ENCODE results near the gene CDCA7L. TPM values are rescaled to one million over a fixed set of nuclear protein-coding genes. Genes with fewer than 3 reads are reported as not detected.

CDCA7L gene
- 61.6 and 63.7 TPM in 2 replicates for total RNA-seq

GRCh38 chr7:21945454-21946221, at the start of gene CDCA7L:
CDCA7L (minus strand) TSS chr7:21945899; CDS start chr7:21945804, 95 bp downstream.
- intact Hi-C loops (cut with micrococcal nuclease) = loop anchor here (1.0 to 5.0 kb wide), 4 partner anchors 47 to 518 kb away; no protein-coding TSS in a partner anchor

- intact Hi-C loops (cut with micrococcal nuclease) = no loop called here
These were observed 40.4 kb upstream of the CDCA7L start for GRCh38 chr7:21986096-21986495.

- intact Hi-C loops (cut with micrococcal nuclease) = no loop called here
These were observed 38.3 kb upstream of the CDCA7L start for GRCh38 chr7:21984042-21984441.

- intact Hi-C loops (cut with micrococcal nuclease) = no loop called here
These were observed 37.4 kb upstream of the CDCA7L start for GRCh38 chr7:21983056-21983455.

GRCh38 chr7:21981524-21981923, 35.8 kb upstream of the CDCA7L start:
- intact Hi-C loops (cut with micrococcal nuclease) = no loop called here

- intact Hi-C loops (cut with micrococcal nuclease) = no loop called here
These were observed 35.3 kb upstream of the CDCA7L start for GRCh38 chr7:21980926-21981500.

GRCh38 chr7:21972397-21972784, 26.7 kb upstream of the CDCA7L start:
- intact Hi-C loops (cut with micrococcal nuclease) = no loop called here

GRCh38 chr7:21971780-21972396, 26.2 kb upstream of the CDCA7L start:
- intact Hi-C loops (cut with micrococcal nuclease) = no loop called here

GRCh38 chr7:21969822-21970221, 24.1 kb upstream of the CDCA7L start:
- intact Hi-C loops (cut with micrococcal nuclease) = no loop called here

- intact Hi-C loops (cut with micrococcal nuclease) = no loop called here
These were observed 21.9 kb upstream of the CDCA7L start for GRCh38 chr7:21967598-21968003.

GRCh38 chr7:21966271-21966670, 20.6 kb upstream of the CDCA7L start:
- intact Hi-C loops (cut with micrococcal nuclease) = no loop called here

- intact Hi-C loops (cut with micrococcal nuclease) = no loop called here
These were observed 19.6 kb upstream of the CDCA7L start for GRCh38 chr7:21965291-21965690.

- intact Hi-C loops (cut with micrococcal nuclease) = no loop called here
These were observed 17.0 kb upstream of the CDCA7L start for GRCh38 chr7:21962677-21963076.

- intact Hi-C loops (cut with micrococcal nuclease) = no loop called here
These were observed 15.2 kb upstream of the CDCA7L start for GRCh38 chr7:21960922-21961321.

- intact Hi-C loops (cut with micrococcal nuclease) = no loop called here
These were observed 13.7 kb upstream of the CDCA7L start for GRCh38 chr7:21959387-21959776.

GRCh38 chr7:21953781-21954180, 8.1 kb upstream of the CDCA7L start:
- intact Hi-C loops (cut with micrococcal nuclease) = no loop called here

GRCh38 chr7:21948887-21949540, 3.3 kb upstream of the CDCA7L start:
- intact Hi-C loops (cut with micrococcal nuclease) = loop anchor here (5.0 kb wide), 1 partner anchor 133 kb away; no protein-coding TSS in a partner anchor

GRCh38 chr7:21948364-21948763, 2.7 kb upstream of the CDCA7L start:
- intact Hi-C loops (cut with micrococcal nuclease) = loop anchor here (5.0 kb wide), 1 partner anchor 134 kb away; no protein-coding TSS in a partner anchor

GRCh38 chr7:21947946-21948345, 2.2 kb upstream of the CDCA7L start:
- intact Hi-C loops (cut with micrococcal nuclease) = loop anchor here (5.0 kb wide), 1 partner anchor 134 kb away; no protein-coding TSS in a partner anchor

GRCh38 chr7:21947056-21947455, 1.4 kb upstream of the CDCA7L start:
- intact Hi-C loops (cut with micrococcal nuclease) = loop anchor here (5.0 kb wide), 1 partner anchor 135 kb away; no protein-coding TSS in a partner anchor

GRCh38 chr7:21946222-21946709, 567 bp upstream of the CDCA7L start:
- intact Hi-C loops (cut with micrococcal nuclease) = loop anchor here (5.0 kb wide), 1 partner anchor 136 kb away; no protein-coding TSS in a partner anchor

All from T-helper 2 cell treated with Interferon-gamma antibody and Interleukin-4, amounts not matched to agents 100 ng/mL and 5 ng/mL, for 36 hours (primary cell).